ENCODE measurements around the gene VPS13D. TPM values are rescaled to one million over a fixed set of nuclear protein-coding genes. Genes with fewer than 3 reads are reported as not detected.
A peak's percentile ranks its signal among the peaks of the same experiment; 100 is the strongest.

VPS13D gene
- total and polyA plus RNA-seq, 2 donors (not counting 3 experiments of a cell fraction or from before 2014, with no cell fraction given), result 13.6 to 48.5 TPM

GRCh38 chr1:12372761-12373160 lies 142.9 kb downstream of the VPS13D start:
- H3K9me3 ChIP-seq (replicated peaks; ENCODE audit: control insufficient read depth, insufficient read depth, low read length), result no peaks in the 10 kb centered on the region
- H3K36me3 ChIP-seq (ENCODE audit: control insufficient read depth in 2 of 2, extremely low read depth in 1 of 2, insufficient read depth in 2 of 2, low read length in 2 of 2), result peaks cover 0 to 3% of the 10 kb centered on the region in 2 experiments
- peak overlapping the region; percentile 11 for H3K27ac ChIP-seq (ENCODE audit: insufficient read depth, low read depth, low read length)
- CTCF ChIA-PET, result interaction anchor here (0.6 to 1.1 kb wide), 3 partner anchors 32 to 286 kb away, joined by 3 to 4 read pairs (median 4); no protein-coding TSS in a partner anchor
- no peaks in the 10 kb centered on the region for H3K79me2 ChIP-seq (ENCODE audit: control insufficient read depth, insufficient read depth, low read length)
- H4K20me1 ChIP-seq (replicated peaks; ENCODE audit: control insufficient read depth, extremely low read depth, insufficient read depth, low read length), result no peaks in the 10 kb centered on the region
- no peak overlapping the region for H3K9ac ChIP-seq (replicated peaks; ENCODE audit: extremely low read depth, insufficient read depth, low read length)
- no peak overlapping the region for H3K4me2 ChIP-seq (ENCODE audit: insufficient read depth, low read length)
- no peaks in the 10 kb centered on the region for H3K9me1 ChIP-seq (replicated peaks; ENCODE audit: control insufficient read depth, extremely low read depth, insufficient read depth, low read length)
- no peak for TF ChIP-seq FOS (IDR thresholded peaks at IDR 0.05; ENCODE audit: borderline replicate concordance, insufficient read depth, low read length)
- no peaks in the 10 kb centered on the region for H3K27me3 ChIP-seq (ENCODE audit: control insufficient read depth in 2 of 2, insufficient read depth in 2 of 2, low read length in 2 of 2)
- H3K4me3 ChIP-seq (replicated peaks in 1 of 3; ENCODE audit: insufficient read depth in 1 of 3, low read depth in 1 of 3, low read length in 3 of 3), result no peak overlapping the region
- H3K4me1 ChIP-seq (ENCODE audit: control insufficient read depth, extremely low read depth, insufficient read depth, low read length), result peaks cover 2% of the 10 kb centered on the region
- BruUV-seq (replicated peaks), result no TSS peak
- intact Hi-C loops (cut with micrococcal nuclease), result no loop called here
- no peak overlapping the region for H2AFZ ChIP-seq (ENCODE audit: low read depth, low read length)
- DNase-seq (ENCODE audit: low read depth, low spot score) (peak; percentile 55), FAIRE-seq (peak; percentile 76)
- POLR2A ChIA-PET, result interaction anchor here (0.6 to 0.7 kb wide), 3 partner anchors 50 to 166 kb away, joined by 3 to 6 read pairs (median 3); no protein-coding TSS in a partner anchor
- dilution Hi-C loops (cut with MboI; ENCODE audit: extremely low pct_ligation_motif_present, low sequenced_read_pairs), result no loop called here

GRCh38 chr1:12375133-12375829 lies 145.5 kb downstream of the VPS13D start:
- no peak for DNase-seq (ENCODE audit: low read depth, low spot score)
- POLR2A ChIA-PET, result no interaction called here
- BruUV-seq (replicated peaks), result no TSS peak

More at GRCh38 chr1:12375133-12375829, 145.5 kb downstream of the VPS13D start:
- Histone ChIP-seq H3K4me1 (ENCODE audit: control insufficient read depth, extremely low read depth, insufficient read depth, low read length) (no peaks in the 10 kb centered on the region), H3K79me2 (ENCODE audit: control insufficient read depth, insufficient read depth, low read length) (no peaks in the 10 kb centered on the region), H3K9ac (replicated peaks; ENCODE audit: extremely low read depth, insufficient read depth, low read length) (no peak overlapping the region), H3K4me2 (ENCODE audit: insufficient read depth, low read length) (no peak overlapping the region), H3K9me3 (replicated peaks; ENCODE audit: control insufficient read depth, insufficient read depth, low read length) (no peaks in the 10 kb centered on the region), H3K27me3 (ENCODE audit: control insufficient read depth in 2 of 2, insufficient read depth in 2 of 2, low read length in 2 of 2) (no peaks in the 10 kb centered on the region), H3K4me3 (replicated peaks in 1 of 3; ENCODE audit: insufficient read depth in 1 of 3, low read depth in 1 of 3, low read length in 3 of 3) (no peak overlapping the region), H3K36me3 (ENCODE audit: control insufficient read depth in 2 of 2, extremely low read depth in 1 of 2, insufficient read depth in 2 of 2, low read length in 2 of 2) (peaks cover 0 to 3% of the 10 kb centered on the region in 2 experiments), H2AFZ (ENCODE audit: low read depth, low read length) (no peak overlapping the region), H3K9me1 (replicated peaks; ENCODE audit: control insufficient read depth, extremely low read depth, insufficient read depth, low read length) (no peaks in the 10 kb centered on the region), H4K20me1 (replicated peaks; ENCODE audit: control insufficient read depth, extremely low read depth, insufficient read depth, low read length) (no peaks in the 10 kb centered on the region), H3K27ac (ENCODE audit: insufficient read depth, low read depth, low read length) (no peak overlapping the region)
- intact Hi-C loops (cut with micrococcal nuclease) (no loop called here), dilution Hi-C loops (cut with MboI; ENCODE audit: extremely low pct_ligation_motif_present, low sequenced_read_pairs) (no loop called here)
- FAIRE-seq, result no peak
- CTCF ChIA-PET, result interaction anchor here (1.0 to 1.5 kb wide), 4 partner anchors 8 to 246 kb away, joined by 4 to 9 read pairs (median 5); partner anchors contain the start of gene DHRS3
- no peak for TF ChIP-seq MYC (IDR thresholded peaks at IDR 0.05; ENCODE audit: low read depth, low read length)
- no peak for TF ChIP-seq GATA2 (IDR thresholded peaks at IDR 0.05; ENCODE audit: insufficient read depth, insufficient read length, low read depth, low read length)
- TF ChIP-seq MAX (IDR thresholded peaks at IDR 0.05; ENCODE audit: insufficient read depth, insufficient read length), result no peak
- TF ChIP-seq FOS (IDR thresholded peaks at IDR 0.05; ENCODE audit: borderline replicate concordance, insufficient read depth, low read length), result no peak

All from endothelial cell of umbilical vein (primary cell).